Transverse colon (tissue), 4 donors: ENCODE measurements around the gene ZCCHC7. TPM values are rescaled to one million over a fixed set of nuclear protein-coding genes. Genes with fewer than 3 reads are reported as not detected.

ENCODE experiments used
- DNase-seq: peaks from one replicate; pipeline ENCODE4 v3.0.0-alpha.2; 2019
- H3K27ac ChIP-seq, 4 donors: fragments of 200-600 bp; sonication (generic); 2 replicates each; pipeline ENCODE4 v1.5.1; 2016 to 2018; ENCODE audit warnings: inconsistent platforms in 4 of 4
- H3K27me3 ChIP-seq: fragments of 200-600 bp; sonication (generic); 2 replicates; pipeline ENCODE4 v1.5.1; 2017; ENCODE audit warnings: inconsistent platforms
- H3K36me3 ChIP-seq, 4 donors: fragments of 200-600 bp; sonication (generic); 2 replicates each; pipeline ENCODE4 v1.5.1; 2017 to 2019; ENCODE audit warnings: inconsistent platforms in 4 of 4
- H3K4me1 ChIP-seq, 4 donors: fragments of 200-600 bp; sonication (generic); 2 replicates each; pipeline ENCODE4 v1.5.1; 2017 to 2020; ENCODE audit warnings: inconsistent platforms in 4 of 4
- H3K4me3 ChIP-seq, 4 donors: fragments of 200-600 bp; sonication (generic); 1 replicate in 1 of 4; 2 replicates in 3 of 4; pipeline versions ENCODE4 v1.5.1 to v1.6.1; 2017 to 2019; ENCODE audit warnings: inconsistent platforms in 4 of 4
- H3K9me3 ChIP-seq, 2 donors: fragments of 200-600 bp; sonication (generic); 2 replicates each; pipeline ENCODE4 v1.5.1; 2017 to 2019; ENCODE audit warnings: inconsistent platforms in 2 of 2
- EP300 ChIP-seq: sonication (generic); formaldehyde crosslinking; IDR thresholded peaks from one replicate; pipeline ENCODE4 v1.6.1; 2017; ENCODE audit warnings: antibody characterized with exemption, low read depth
- POLR2A ChIP-seq: fragments of 450-650 bp; IDR thresholded peaks from one replicate; pipeline ENCODE4 v1.6.1; 2016; ENCODE audit warnings: antibody characterized with exemption, mild to moderate bottlenecking, moderate library complexity
- POLR2AphosphoS5 ChIP-seq, 3 donors: sonication (generic); formaldehyde crosslinking; IDR thresholded peaks; one replicate each; pipeline ENCODE4 v1.6.1; 2016; ENCODE audit warnings: antibody characterized with exemption in 3 of 3
- WGBS, 2 donors: methylation state at CpG; one replicate each; pipeline ENCODE4 v1.1.5; 2018; ENCODE audit warnings: low coverage in 1 of 2; 5-methylcytosine and 5-hydroxymethylcytosine counted together
- in situ Hi-C, 4 donors: fragments of 200-750 bp; cut with MboI; loops; one replicate each; pipeline versions ENCODE4 v1.15.0 to v1.15.1; 2017; ENCODE audit warnings: low sequenced_read_pairs in 3 of 4, low pct_ligation_motif_present in 1 of 4, low pct_unique_long_range_greater_than_20kb in 1 of 4
- intact Hi-C: fragments of 100-400 bp; cut with DNase I; formaldehyde crosslinking; loops from one replicate; pipeline ENCODE4 v1.15.1; 2023; ENCODE audit warnings: low total_unique reads
- total RNA-seq, 4 donors: library from RNA; depleted of rRNA; stranded (reverse); fragments of >200 nt; gene quantifications; one replicate each; pipeline ENCODE4 v1.1.0, GENCODE V29; 2016
- TF ChIP-seq, protein P1 (sequence below), 5 experiments: fragments of 200-600 bp in 3 of 5; fragments of 450-650 bp in 2 of 5; sonication (generic) in 3 of 5; IDR thresholded peaks; 1 replicate in 2 of 5; 2 replicates in 3 of 5; pipeline ENCODE4 v1.5.1; 2016 to 2017; ENCODE audit warnings: antibody characterized with exemption in 5 of 5, inconsistent platforms in 3 of 5, mild to moderate bottlenecking in 2 of 5, moderate library complexity in 1 of 5

Gene ZCCHC7
- total RNA-seq, 4 donors from 2014 or later = 13.2 to 43.0 (median 16.5) TPM

DNA sequence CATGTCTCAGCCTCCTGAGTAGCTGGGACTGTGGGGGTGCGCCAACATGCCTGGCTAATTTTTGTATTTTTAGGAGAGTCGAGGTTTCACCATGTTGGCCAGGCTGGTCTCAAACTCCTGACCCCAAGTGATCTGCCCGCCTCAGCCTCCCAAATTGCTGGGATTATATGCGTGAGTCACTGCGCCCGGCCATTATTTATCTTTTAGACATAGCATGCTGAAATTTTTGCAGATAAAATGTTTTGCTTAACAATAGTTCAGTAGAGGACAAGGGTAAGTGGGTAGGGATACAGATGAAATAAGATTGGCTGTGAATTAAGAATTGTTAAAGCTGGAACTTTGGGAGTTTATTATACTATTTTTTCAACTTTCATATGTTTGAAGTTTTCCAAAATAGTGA, 151.3 kb downstream of the ZCCHC7 start:
- intact Hi-C loops (no loop called here), in situ Hi-C loops (no loop called here)
- Histone ChIP-seq H3K4me3 (no peak overlapping the region), H3K27ac (no peak overlapping the region), H3K36me3 (no peaks in the 10 kb centered on the region), H3K4me1 (no peaks in the 10 kb centered on the region), H3K27me3 (no peaks in the 10 kb centered on the region), H3K9me3 (peaks cover 0 to 4% of the 10 kb centered on the region in 2 donors)
- 53 to 84% methylated on average over 3 to 6 of the region's 6 CpGs for WGBS, 2 donors
- no peak for DNase-seq
- TF ChIP-seq, protein P1, sequence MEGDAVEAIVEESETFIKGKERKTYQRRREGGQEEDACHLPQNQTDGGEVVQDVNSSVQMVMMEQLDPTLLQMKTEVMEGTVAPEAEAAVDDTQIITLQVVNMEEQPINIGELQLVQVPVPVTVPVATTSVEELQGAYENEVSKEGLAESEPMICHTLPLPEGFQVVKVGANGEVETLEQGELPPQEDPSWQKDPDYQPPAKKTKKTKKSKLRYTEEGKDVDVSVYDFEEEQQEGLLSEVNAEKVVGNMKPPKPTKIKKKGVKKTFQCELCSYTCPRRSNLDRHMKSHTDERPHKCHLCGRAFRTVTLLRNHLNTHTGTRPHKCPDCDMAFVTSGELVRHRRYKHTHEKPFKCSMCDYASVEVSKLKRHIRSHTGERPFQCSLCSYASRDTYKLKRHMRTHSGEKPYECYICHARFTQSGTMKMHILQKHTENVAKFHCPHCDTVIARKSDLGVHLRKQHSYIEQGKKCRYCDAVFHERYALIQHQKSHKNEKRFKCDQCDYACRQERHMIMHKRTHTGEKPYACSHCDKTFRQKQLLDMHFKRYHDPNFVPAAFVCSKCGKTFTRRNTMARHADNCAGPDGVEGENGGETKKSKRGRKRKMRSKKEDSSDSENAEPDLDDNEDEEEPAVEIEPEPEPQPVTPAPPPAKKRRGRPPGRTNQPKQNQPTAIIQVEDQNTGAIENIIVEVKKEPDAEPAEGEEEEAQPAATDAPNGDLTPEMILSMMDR (IDR thresholded peaks at IDR 0.05) = no peak
- TF ChIP-seq POLR2A (no peak), POLR2AphosphoS5 (IDR thresholded peaks at IDR 0.05) (no peak), EP300 (no peak)

DNA sequence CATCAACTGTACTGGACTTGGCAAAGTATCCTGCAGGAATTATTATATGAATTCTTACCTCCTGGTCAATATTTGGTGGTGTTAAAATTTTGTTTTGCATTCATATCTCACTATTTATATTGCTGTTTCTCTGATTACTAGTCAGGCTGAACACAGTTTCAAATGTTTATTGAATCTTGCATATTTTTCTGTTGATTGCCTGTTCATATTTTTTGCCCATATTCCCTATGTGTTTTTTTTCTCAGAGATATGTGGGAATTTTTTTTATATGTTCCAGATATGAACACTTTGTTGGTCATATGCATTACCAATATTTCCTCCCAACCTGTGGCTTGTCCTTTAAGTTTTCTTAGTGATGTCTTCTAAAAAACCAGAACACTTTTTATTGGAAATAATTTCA, 153.2 kb downstream of the ZCCHC7 start:
- Histone ChIP-seq H3K4me1 (no peaks in the 10 kb centered on the region), H3K27me3 (no peaks in the 10 kb centered on the region), H3K27ac (no peak overlapping the region), H3K36me3 (no peaks in the 10 kb centered on the region), H3K9me3 (peaks cover 0 to 4% of the 10 kb centered on the region in 2 donors), H3K4me3 (no peak overlapping the region)
- DNase-seq = no peak
- TF ChIP-seq, protein P1 (IDR thresholded peaks at IDR 0.05) = no peak
- no peak for TF ChIP-seq POLR2AphosphoS5 (IDR thresholded peaks at IDR 0.05)
- in situ Hi-C loops (no loop called here), intact Hi-C loops (no loop called here)

DNA sequence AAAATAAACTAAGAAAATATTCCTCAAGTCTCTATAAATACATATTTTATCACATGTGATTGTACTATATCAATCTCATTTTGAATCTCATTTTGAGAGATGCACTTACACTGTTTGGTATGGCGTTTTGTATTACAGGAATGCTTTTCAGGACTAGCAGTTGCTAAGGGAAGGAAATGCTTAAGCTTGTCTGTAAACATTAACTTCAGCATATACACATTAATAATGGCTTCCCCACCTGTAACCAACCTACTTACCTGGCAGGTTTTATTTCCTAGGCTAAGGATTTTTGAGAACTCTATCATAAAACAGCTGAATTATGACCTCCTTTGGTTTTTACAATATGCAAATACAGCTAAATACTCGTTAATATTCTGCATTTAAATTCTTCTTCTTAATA, 161.2 kb downstream of the ZCCHC7 start:
- H3K27me3 ChIP-seq = no peaks in the 10 kb centered on the region
- H3K36me3 ChIP-seq = no peaks in the 10 kb centered on the region
- in situ Hi-C loops = loop anchor here in 1 of 4 donors (25.0 kb wide), 1 partner anchor 94 kb away; no protein-coding TSS in a partner anchor
- no peaks in the 10 kb centered on the region for H3K9me3 ChIP-seq
- no peak for DNase-seq
- peaks cover 0 to 9% (median 3%) of the 10 kb centered on the region in 4 donors for H3K4me1 ChIP-seq
- WGBS, 2 donors = 80 to 82% methylated on average over 2 of the region's 2 CpGs
- intact Hi-C loops = loop anchor here (10.0 kb wide), 1 partner anchor 63 kb away; no protein-coding TSS in a partner anchor
- TF ChIP-seq, protein P1 (IDR thresholded peaks at IDR 0.05) = no peak
- TF ChIP-seq EP300 (no peak), POLR2AphosphoS5 (IDR thresholded peaks at IDR 0.05) (no peak), POLR2A (no peak)
- no peak overlapping the region for H3K4me3 ChIP-seq
- H3K27ac ChIP-seq = no peak overlapping the region

DNA sequence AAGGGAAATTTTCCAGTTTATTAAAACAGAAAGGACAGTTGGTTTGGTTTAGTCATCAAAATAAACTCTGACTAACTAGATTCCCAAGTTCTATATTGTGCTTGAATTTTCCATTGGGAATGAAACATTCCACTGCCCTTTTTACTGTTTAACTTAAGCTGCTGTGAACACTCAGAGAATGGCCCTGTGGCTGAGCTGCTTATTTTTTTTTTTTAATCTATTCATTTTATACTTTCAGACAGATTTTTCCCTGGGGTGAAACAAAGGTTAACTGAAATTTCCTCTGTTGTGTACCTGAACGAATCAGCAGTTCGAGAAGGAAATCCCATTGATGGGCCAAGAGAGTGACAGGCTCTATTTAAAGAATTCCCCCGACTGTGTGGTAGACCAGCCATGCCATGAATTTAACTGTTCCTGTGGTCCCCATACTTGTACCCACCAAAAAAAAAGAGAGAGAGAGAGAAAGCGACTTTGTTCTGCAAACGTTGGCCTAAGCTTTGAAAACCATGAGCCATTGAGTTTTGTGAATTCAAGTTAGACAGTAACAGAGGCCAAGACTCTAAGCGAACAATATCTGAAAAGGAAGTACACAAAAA, 163.5 kb downstream of the ZCCHC7 start:
- Histone ChIP-seq H3K36me3 (no peaks in the 10 kb centered on the region), H3K4me3 (no peak overlapping the region), H3K9me3 (no peaks in the 10 kb centered on the region), H3K4me1 (peaks cover 0 to 12% (median 3%) of the 10 kb centered on the region in 4 donors), H3K27me3 (no peaks in the 10 kb centered on the region), H3K27ac (no peak overlapping the region)
- intact Hi-C loops = loop anchor here (10.0 kb wide), 1 partner anchor 61 kb away; no protein-coding TSS in a partner anchor
- 66 to 67% methylated on average over 6 of the region's 6 CpGs for WGBS, 2 donors
- DNase-seq = no peak
- no peak for TF ChIP-seq EP300
- TF ChIP-seq POLR2A = no peak
- no peak for TF ChIP-seq POLR2AphosphoS5 (IDR thresholded peaks at IDR 0.05)
- TF ChIP-seq, protein P1 (IDR thresholded peaks at IDR 0.05) = no peak
- in situ Hi-C loops = loop anchor here in 1 of 4 donors (25.0 kb wide), 1 partner anchor 97 kb away; no protein-coding TSS in a partner anchor
